GM12891 (cell line): ENCODE measurements around the gene ATAD2B.

Experiments
- DNase-seq: peaks from one replicate; pipeline ENCODE4 v3.0.0; 2011; ENCODE audit warnings: low spot score; ENCODE audit not compliant: insufficient read length
- FAIRE-seq: peaks from 2 replicates; lab custom pipeline; 2011; peaks lifted over from hg19 to GRCh38; lab: Jason Lieb, UNC
- PAX5 ChIP-seq: IDR thresholded peaks from 2 replicates; pipeline ENCODE4 v1.6.1; 2011; ENCODE audit warnings: low read length, moderate library complexity, mild to moderate bottlenecking; ENCODE audit not compliant: insufficient read depth, severe bottlenecking
- POLR2A ChIP-seq: IDR thresholded peaks from 2 replicates; pipeline ENCODE4 v1.6.1; 2011; ENCODE audit warnings: low read depth, low read length, control low read depth
- POLR2AphosphoS5 ChIP-seq: IDR thresholded peaks from 2 replicates; pipeline ENCODE4 v1.6.1; 2011; ENCODE audit warnings: low read depth, low read length, control low read depth
- POU2F2 ChIP-seq: IDR thresholded peaks from 2 replicates; pipeline ENCODE4 v1.6.1; 2011; ENCODE audit warnings: low read depth, mild to moderate bottlenecking, control low read depth, low read length, moderate library complexity
- SPI1 ChIP-seq: IDR thresholded peaks from 2 replicates; pipeline ENCODE4 v1.6.1; 2011; ENCODE audit warnings: low read depth, low read length, control low read depth
- TAF1 ChIP-seq: IDR thresholded peaks from 2 replicates; pipeline ENCODE4 v1.6.1; 2011; ENCODE audit warnings: low read depth, low read length, control low read depth

ATAD2B gene

GRCh38 chr2:23776021-23776420, 150.9 kb downstream of the ATAD2B start:
- TF ChIP-seq POLR2AphosphoS5 (no peak), SPI1 (no peak), POU2F2 (no peak), TAF1 (no peak), POLR2A (no peak), PAX5 (no peak)
- FAIRE-seq: no peak

GRCh38 chr2:23772684-23773083, 154.2 kb downstream of the ATAD2B start:
- no peak for FAIRE-seq
- no peak for DNase-seq
- no peak for TF ChIP-seq PAX5
- no peak for TF ChIP-seq POLR2A
- TF ChIP-seq SPI1: no peak
- TF ChIP-seq TAF1: no peak
- no peak for TF ChIP-seq POU2F2
- TF ChIP-seq POLR2AphosphoS5: no peak

More at GRCh38 chr2:23776021-23776420, 150.9 kb downstream of the ATAD2B start:
- DNase-seq: no peak

DNA sequence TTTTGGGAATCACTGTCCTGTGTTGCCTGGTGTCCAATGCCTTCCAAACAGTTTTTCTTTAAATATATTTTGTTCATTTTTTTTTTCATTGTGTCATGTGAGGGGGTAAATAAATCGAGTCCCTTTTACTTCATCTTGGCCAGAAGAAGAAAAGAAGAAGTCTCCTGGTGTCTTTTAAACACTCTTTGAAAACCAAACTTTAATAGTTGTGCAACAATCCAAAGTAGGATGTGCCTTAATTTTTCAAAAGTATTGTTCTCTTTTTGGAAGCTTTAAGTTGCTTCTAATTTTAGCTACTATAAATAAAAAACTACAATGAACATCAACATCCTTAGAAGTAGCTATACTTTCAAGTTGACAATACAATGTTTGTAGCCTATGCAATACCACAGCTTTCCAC, 154.9 kb downstream of the ATAD2B start:
- TF ChIP-seq PAX5 (no peak), TAF1 (no peak), POU2F2 (no peak), POLR2A (no peak), SPI1 (no peak), POLR2AphosphoS5 (no peak)
- no peak for FAIRE-seq
- no peak for DNase-seq

- DNase-seq (no peak), FAIRE-seq (no peak)
- TF ChIP-seq PAX5: no peak
- TF ChIP-seq POU2F2: no peak
- TF ChIP-seq POLR2A: no peak
- TF ChIP-seq TAF1: no peak
- TF ChIP-seq POLR2AphosphoS5: no peak
- TF ChIP-seq SPI1: no peak
Observed at GRCh38 chr2:23769364-23769763, 157.6 kb downstream of the ATAD2B start.

- TF ChIP-seq TAF1 (no peak), POLR2AphosphoS5 (no peak)
- no peak for DNase-seq
- FAIRE-seq: no peak
Observed at GRCh38 chr2:23767876-23768621, 158.9 kb downstream of the ATAD2B start.

DNA sequence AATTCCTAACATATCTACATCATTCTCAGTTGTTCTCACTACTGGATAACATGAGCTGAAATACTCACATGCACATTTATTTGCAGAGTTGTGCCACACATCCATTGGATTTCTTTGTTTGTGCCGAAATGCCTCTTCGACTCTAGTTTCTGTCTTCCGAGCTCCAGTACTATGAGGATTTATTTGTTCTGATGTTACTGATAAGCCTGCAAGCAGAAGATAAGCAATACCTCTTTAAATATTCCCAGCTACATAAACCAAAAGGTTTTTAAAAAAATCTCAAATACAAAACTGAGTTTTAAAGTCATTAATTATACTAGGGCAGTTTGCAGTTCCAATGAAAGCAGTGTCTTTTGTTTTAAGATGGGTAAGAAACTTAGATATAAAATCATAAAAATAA, 164.8 kb downstream of the ATAD2B start:
- DNase-seq (no peak), FAIRE-seq (no peak)
- TF ChIP-seq POU2F2 (no peak), SPI1 (no peak), PAX5 (no peak), POLR2AphosphoS5 (no peak), TAF1 (no peak), POLR2A (no peak)

DNA sequence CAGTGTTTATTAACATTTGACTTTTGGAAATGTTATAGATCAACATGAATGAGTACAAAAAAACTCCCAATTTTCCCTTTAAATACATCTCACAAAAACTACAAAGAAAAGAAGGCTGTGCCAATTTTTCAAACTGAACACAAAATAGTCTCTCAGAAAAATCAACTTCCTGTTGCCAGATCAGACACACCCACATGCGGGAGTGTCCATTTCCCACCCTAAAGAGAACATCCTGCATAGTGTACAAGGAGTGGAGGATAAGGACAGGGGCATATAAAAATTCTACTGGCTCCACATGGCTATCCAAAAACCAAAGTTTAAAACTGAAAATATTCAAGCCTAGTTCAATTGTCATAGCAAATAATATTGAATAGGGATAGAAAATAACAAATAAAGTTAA, 165.3 kb downstream of the ATAD2B start:
- DNase-seq: no peak
- FAIRE-seq: no peak
- no peak for TF ChIP-seq POLR2AphosphoS5

GRCh38 chr2:23760736-23761135, 166.2 kb downstream of the ATAD2B start:
- TF ChIP-seq SPI1 (no peak), TAF1 (no peak), POLR2AphosphoS5 (no peak), POU2F2 (no peak)
- DNase-seq (no peak), FAIRE-seq (no peak)

DNA sequence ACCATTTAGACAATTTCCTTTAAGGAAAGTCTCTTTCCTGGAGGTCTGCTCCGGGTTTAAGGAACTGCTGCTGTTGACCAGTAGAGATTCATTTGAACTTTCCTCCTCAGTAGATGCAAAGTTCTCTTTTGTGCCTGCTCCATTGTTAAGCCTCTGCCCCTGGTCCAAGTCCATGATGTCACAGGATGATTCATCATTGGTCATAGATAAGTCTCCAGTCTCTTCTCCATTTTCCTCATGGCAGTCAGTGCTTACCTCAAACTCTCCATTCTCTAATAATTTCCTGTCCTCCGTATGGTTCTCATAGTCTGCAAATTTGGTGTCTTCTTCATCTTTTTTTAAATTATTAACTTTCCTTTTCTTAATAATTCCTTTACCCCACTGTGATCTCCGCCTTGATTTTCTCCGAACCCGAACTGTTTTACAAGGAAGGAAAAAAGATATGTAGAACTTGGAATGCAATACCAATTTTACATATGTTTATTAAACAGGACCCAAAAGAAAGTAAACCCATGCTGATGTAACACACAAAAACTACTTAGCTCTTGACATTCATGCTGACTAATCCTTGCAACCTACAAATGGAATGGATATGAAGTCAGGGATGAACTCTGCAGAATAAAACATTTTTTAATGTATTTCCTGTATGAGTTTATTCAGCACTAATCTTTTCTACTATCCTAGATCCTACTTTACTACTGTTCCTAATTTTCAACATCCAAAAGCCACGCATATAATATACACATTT, 169.1 kb downstream of the ATAD2B start:
- FAIRE-seq: no peak
- DNase-seq: no peak
- TF ChIP-seq POLR2AphosphoS5 (no peak), TAF1 (no peak), POLR2A (no peak), PAX5 (no peak), POU2F2 (no peak), SPI1 (no peak)

GRCh38 chr2:23756593-23757292, 170.2 kb downstream of the ATAD2B start:
- FAIRE-seq (no peak), DNase-seq (no peak)
- no peak for TF ChIP-seq POU2F2
- no peak for TF ChIP-seq POLR2AphosphoS5
- no peak for TF ChIP-seq SPI1
- no peak for TF ChIP-seq TAF1
- no peak for TF ChIP-seq POLR2A
- TF ChIP-seq PAX5: no peak
